ENCODE measurements around the gene ABHD6. TPM values are rescaled to one million over a fixed set of nuclear protein-coding genes. Genes with fewer than 3 reads are reported as not detected.

ABHD6 gene
- total and polyA plus RNA-seq, 9 of the 15 experiments (the other 6 are each of a cell fraction or from before 2014, with no cell fraction given) = 0.53 to 3.6 (median 2.5) TPM

DNA sequence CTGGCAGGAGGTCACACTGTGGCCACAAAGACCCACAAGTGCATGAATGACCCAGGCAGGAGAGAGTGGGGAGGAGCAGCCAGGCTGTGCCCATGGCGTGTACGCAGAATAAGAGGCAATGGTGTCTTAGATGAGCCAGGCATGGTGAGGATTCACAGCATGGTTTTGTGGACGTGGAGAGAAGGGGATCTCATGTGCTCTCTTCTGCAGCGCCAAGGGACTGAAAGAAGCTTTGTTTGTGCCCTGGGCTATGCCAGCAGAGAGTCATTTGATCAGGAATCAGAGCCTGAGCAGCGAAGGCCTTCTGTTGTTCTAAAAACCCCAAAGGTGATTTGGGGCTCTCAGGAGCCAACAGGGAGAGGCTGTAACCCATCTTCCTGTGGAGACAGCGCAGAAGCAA is 49.8 kb downstream of the ABHD6 start:
- 60% methylated on average over 6 of the region's 6 CpGs for WGBS (ENCODE audit: insufficient coverage, low coverage, missing lambda C conversion rate)
- H3K9me1 ChIP-seq (ENCODE audit: control insufficient read depth, insufficient read depth, low read length) = no peaks in the 10 kb centered on the region
- ChIA-PET POLR2A (interaction anchor here (1.1 kb wide), 1 partner anchor 19 kb away, joined by 5 read pairs; the partner anchor contains the start of genes HTD2 and RPP14), CTCF (ENCODE audit: low intra/inter-chr PET ratio) (no interaction called here)
- TF ChIP-seq FOXO4 (CRISPR knock-in tag; IDR thresholded peaks at IDR 0.05) = no peak
- no peak for TF ChIP-seq POLR2H (tag; IDR thresholded peaks at IDR 0.05; ENCODE audit: low read depth)
- TF ChIP-seq SOX6 (IDR thresholded peaks at IDR 0.05) = no peak
- no peak for TF ChIP-seq BRF1 (IDR thresholded peaks at IDR 0.05; ENCODE audit: borderline replicate concordance, extremely low read depth, insufficient read length)
- TF ChIP-seq ZSCAN32 (CRISPR knock-in tag; IDR thresholded peaks at IDR 0.05) = no peak
- no peak for TF ChIP-seq RBM14 (IDR thresholded peaks at IDR 0.05; ENCODE audit: borderline replicate concordance, insufficient read depth, low read depth, low read length)
- no peak for TF ChIP-seq NFRKB (IDR thresholded peaks at IDR 0.05; ENCODE audit: low read depth)
- no peak for TF ChIP-seq RBM39 (optimal IDR thresholded peaks at IDR 0.05; ENCODE audit: low read depth, low read length)
- TF ChIP-seq HMGXB4 (CRISPR knock-in tag; IDR thresholded peaks at IDR 0.05) = no peak
- no peak for TF ChIP-seq POLR3G (IDR thresholded peaks at IDR 0.05; ENCODE audit: extremely low read depth, insufficient read length, insufficient replicate concordance)
- no peak for TF ChIP-seq ZNF644 (tag; IDR thresholded peaks at IDR 0.05; ENCODE audit: low read depth)
- TF ChIP-seq SMC3 (conservative IDR thresholded peaks at IDR 0.05; ENCODE audit: insufficient read depth, low read depth, low read length) = no peak
- TF ChIP-seq ZNF584 (CRISPR knock-in tag; IDR thresholded peaks at IDR 0.05; ENCODE audit: low read depth) = no peak
- TF ChIP-seq LARP7 (IDR thresholded peaks at IDR 0.05) = no peak
- no peak for TF ChIP-seq KLF1 (tag; IDR thresholded peaks at IDR 0.05)
- no peak for FAIRE-seq
- H3K27ac ChIP-seq (ENCODE audit: extremely low read depth, low read depth, low read length) = no peak overlapping the region
- no TSS peak for BruUV-seq (replicated peaks)
- H4K20me1 ChIP-seq (replicated peaks; ENCODE audit: control insufficient read depth, insufficient read depth, low read length) = no peaks in the 10 kb centered on the region
- no peak overlapping the region for H3K4me2 ChIP-seq (ENCODE audit: insufficient read depth, low read length)
- H3K4me1 ChIP-seq (replicated peaks in 1 of 2; ENCODE audit: control insufficient read depth in 2 of 2, insufficient read depth in 2 of 2, low read length in 2 of 2) = no peaks in the 10 kb centered on the region
- in situ Hi-C loops (cut with MboI) (no loop called here), intact Hi-C loops (cut with micrococcal nuclease) (no loop called here)
- H3K79me2 ChIP-seq (ENCODE audit: control insufficient read depth, insufficient read depth, low read length) = no peaks in the 10 kb centered on the region
- no peak for ATAC-seq
- H3K4me3 ChIP-seq = no peak overlapping the region
- no peak for DNase-seq (ENCODE audit: extremely low read depth in 1 of 4, low spot score in 3 of 4)
- H2AFZ ChIP-seq (ENCODE audit: low read depth, low read length) = no peak overlapping the region
- 0 out of 3 replicates have a peak, but pooled peaks cover 4% of the 10 kb centered on the region for H3K36me3 ChIP-seq (ENCODE audit: control insufficient read depth, insufficient read depth, low read length)
- H3K27me3 ChIP-seq (ENCODE audit: control insufficient read depth in 2 of 2, insufficient read depth in 2 of 2, low read length in 2 of 2) = no peaks in the 10 kb centered on the region
- no peaks in the 10 kb centered on the region for H3K9me3 ChIP-seq (replicated peaks; ENCODE audit: control insufficient read depth, insufficient read depth, low read depth, low read length)
- H3K9ac ChIP-seq (ENCODE audit: insufficient read depth in 1 of 2, low read depth in 2 of 2, low read length in 2 of 2) = no peak overlapping the region; a peak in 1 of 4 replicates

All from K562 (cell line).